ENCODE measurements around the gene CDKL1. TPM values are rescaled to one million over a fixed set of nuclear protein-coding genes. Genes with fewer than 3 reads are reported as not detected.

The CDKL1 gene
- total and polyA plus RNA-seq, 2 donors (not counting 3 experiments of a cell fraction or from before 2014, with no cell fraction given): 2.6 to 9.7 TPM

GRCh38 chr14:50354527-50354926 lies 42.2 kb downstream of the CDKL1 start:
- Histone ChIP-seq H3K27me3 (ENCODE audit: control insufficient read depth in 2 of 2, insufficient read depth in 2 of 2, low read length in 2 of 2) (no peaks in the 10 kb centered on the region), H3K9me1 (replicated peaks; ENCODE audit: control insufficient read depth, extremely low read depth, insufficient read depth, low read length) (no peaks in the 10 kb centered on the region), H3K79me2 (ENCODE audit: control insufficient read depth, insufficient read depth, low read length) (no peaks in the 10 kb centered on the region), H3K4me3 (replicated peaks in 1 of 3; ENCODE audit: insufficient read depth in 1 of 3, low read depth in 1 of 3, low read length in 3 of 3) (no peak overlapping the region), H3K9me3 (replicated peaks; ENCODE audit: control insufficient read depth, insufficient read depth, low read length) (no peaks in the 10 kb centered on the region), H3K9ac (replicated peaks; ENCODE audit: extremely low read depth, insufficient read depth, low read length) (no peak overlapping the region), H3K27ac (ENCODE audit: insufficient read depth, low read depth, low read length) (no peak overlapping the region), H3K4me1 (ENCODE audit: control insufficient read depth, extremely low read depth, insufficient read depth, low read length) (peaks cover 10% of the 10 kb centered on the region), H2AFZ (ENCODE audit: low read depth, low read length) (no peak overlapping the region), H4K20me1 (replicated peaks; ENCODE audit: control insufficient read depth, extremely low read depth, insufficient read depth, low read length) (no peaks in the 10 kb centered on the region), H3K36me3 (ENCODE audit: control insufficient read depth in 2 of 2, extremely low read depth in 1 of 2, insufficient read depth in 2 of 2, low read length in 2 of 2) (no peaks in the 10 kb centered on the region), H3K4me2 (ENCODE audit: insufficient read depth, low read length) (no peak overlapping the region)
- CTCF ChIA-PET: no interaction called here
- FAIRE-seq: no peak
- no TSS peak for BruUV-seq (replicated peaks)
- POLR2A ChIA-PET: no interaction called here
- intact Hi-C loops (cut with micrococcal nuclease) (no loop called here), dilution Hi-C loops (cut with MboI; ENCODE audit: extremely low pct_ligation_motif_present, low sequenced_read_pairs) (no loop called here)
- TF ChIP-seq JUN (IDR thresholded peaks at IDR 0.05; ENCODE audit: borderline replicate concordance, insufficient read depth, insufficient read length, low read depth): no peak
- no peak for TF ChIP-seq GATA2 (IDR thresholded peaks at IDR 0.05; ENCODE audit: insufficient read depth, insufficient read length, low read depth, low read length)
- no peak for TF ChIP-seq POLR2AphosphoS5 (IDR thresholded peaks at IDR 0.05; ENCODE audit: insufficient read depth, low read depth, low read length)
- no peak for TF ChIP-seq EZH2 (IDR thresholded peaks at IDR 0.05; ENCODE audit: borderline replicate concordance, low read depth, low read length, severe bottlenecking)
- DNase-seq (ENCODE audit: low read depth, low spot score): no peak

- FAIRE-seq: no peak
- no peak overlapping the region for H2AFZ ChIP-seq (ENCODE audit: low read depth, low read length)
- H3K27ac ChIP-seq (ENCODE audit: insufficient read depth, low read depth, low read length): no peak overlapping the region
Measured at GRCh38 chr14:50353126-50353525, 43.6 kb downstream of the CDKL1 start.

More at GRCh38 chr14:50353126-50353525, 43.6 kb downstream of the CDKL1 start:
- Histone ChIP-seq H3K9me3 (replicated peaks; ENCODE audit: control insufficient read depth, insufficient read depth, low read length) (no peaks in the 10 kb centered on the region), H3K9me1 (replicated peaks; ENCODE audit: control insufficient read depth, extremely low read depth, insufficient read depth, low read length) (no peaks in the 10 kb centered on the region), H3K4me2 (ENCODE audit: insufficient read depth, low read length) (no peak overlapping the region), H3K36me3 (ENCODE audit: control insufficient read depth in 2 of 2, extremely low read depth in 1 of 2, insufficient read depth in 2 of 2, low read length in 2 of 2) (no peaks in the 10 kb centered on the region), H3K4me3 (replicated peaks in 1 of 3; ENCODE audit: insufficient read depth in 1 of 3, low read depth in 1 of 3, low read length in 3 of 3) (no peak overlapping the region), H3K9ac (replicated peaks; ENCODE audit: extremely low read depth, insufficient read depth, low read length) (no peak overlapping the region), H3K79me2 (ENCODE audit: control insufficient read depth, insufficient read depth, low read length) (no peaks in the 10 kb centered on the region), H3K4me1 (ENCODE audit: control insufficient read depth, extremely low read depth, insufficient read depth, low read length) (peaks cover 19% of the 10 kb centered on the region), H4K20me1 (replicated peaks; ENCODE audit: control insufficient read depth, extremely low read depth, insufficient read depth, low read length) (no peaks in the 10 kb centered on the region), H3K27me3 (ENCODE audit: control insufficient read depth in 2 of 2, insufficient read depth in 2 of 2, low read length in 2 of 2) (no peaks in the 10 kb centered on the region)
- intact Hi-C loops (cut with micrococcal nuclease): no loop called here
- dilution Hi-C loops (cut with MboI; ENCODE audit: extremely low pct_ligation_motif_present, low sequenced_read_pairs): no loop called here
- ChIA-PET POLR2A (no interaction called here), CTCF (no interaction called here)
- no TSS peak for BruUV-seq (replicated peaks)
- no peak for DNase-seq (ENCODE audit: low read depth, low spot score)
- TF ChIP-seq FOS (IDR thresholded peaks at IDR 0.05; ENCODE audit: borderline replicate concordance, insufficient read depth, low read length): no peak
- TF ChIP-seq GATA2 (IDR thresholded peaks at IDR 0.05; ENCODE audit: insufficient read depth, insufficient read length, low read depth, low read length): no peak
- TF ChIP-seq POLR2AphosphoS5 (IDR thresholded peaks at IDR 0.05; ENCODE audit: insufficient read depth, low read depth, low read length): no peak
- no peak for TF ChIP-seq JUN (IDR thresholded peaks at IDR 0.05; ENCODE audit: borderline replicate concordance, insufficient read depth, insufficient read length, low read depth)
- no peak for TF ChIP-seq POLR2A (IDR thresholded peaks at IDR 0.05; ENCODE audit: low read depth, low read length)
- no peak for TF ChIP-seq MYC (IDR thresholded peaks at IDR 0.05; ENCODE audit: low read depth, low read length)
- TF ChIP-seq MAX (IDR thresholded peaks at IDR 0.05; ENCODE audit: insufficient read depth, insufficient read length): no peak
- TF ChIP-seq EZH2 (IDR thresholded peaks at IDR 0.05; ENCODE audit: borderline replicate concordance, low read depth, low read length, severe bottlenecking): no peak
- TF ChIP-seq CTCF (IDR thresholded peaks at IDR 0.05; ENCODE audit: extremely low read depth in 1 of 2, insufficient read depth in 1 of 2, low read depth in 1 of 2, low read length in 2 of 2): no peak

All from endothelial cell of umbilical vein (primary cell).